AG08396 (cell line): Measurements from ENCODE around the gene ACOT2.
"Not testable (repeated sequence)": the region's sequence is repeated elsewhere in the genome, so short reads cannot be mapped to it uniquely, and the experiment has no call there.

Experiments
- DNase-seq: peaks from one replicate; pipeline ENCODE4 v3.0.0; 2012; ENCODE audit warnings: low spot score, mixed read lengths

Gene ACOT2

DNA sequence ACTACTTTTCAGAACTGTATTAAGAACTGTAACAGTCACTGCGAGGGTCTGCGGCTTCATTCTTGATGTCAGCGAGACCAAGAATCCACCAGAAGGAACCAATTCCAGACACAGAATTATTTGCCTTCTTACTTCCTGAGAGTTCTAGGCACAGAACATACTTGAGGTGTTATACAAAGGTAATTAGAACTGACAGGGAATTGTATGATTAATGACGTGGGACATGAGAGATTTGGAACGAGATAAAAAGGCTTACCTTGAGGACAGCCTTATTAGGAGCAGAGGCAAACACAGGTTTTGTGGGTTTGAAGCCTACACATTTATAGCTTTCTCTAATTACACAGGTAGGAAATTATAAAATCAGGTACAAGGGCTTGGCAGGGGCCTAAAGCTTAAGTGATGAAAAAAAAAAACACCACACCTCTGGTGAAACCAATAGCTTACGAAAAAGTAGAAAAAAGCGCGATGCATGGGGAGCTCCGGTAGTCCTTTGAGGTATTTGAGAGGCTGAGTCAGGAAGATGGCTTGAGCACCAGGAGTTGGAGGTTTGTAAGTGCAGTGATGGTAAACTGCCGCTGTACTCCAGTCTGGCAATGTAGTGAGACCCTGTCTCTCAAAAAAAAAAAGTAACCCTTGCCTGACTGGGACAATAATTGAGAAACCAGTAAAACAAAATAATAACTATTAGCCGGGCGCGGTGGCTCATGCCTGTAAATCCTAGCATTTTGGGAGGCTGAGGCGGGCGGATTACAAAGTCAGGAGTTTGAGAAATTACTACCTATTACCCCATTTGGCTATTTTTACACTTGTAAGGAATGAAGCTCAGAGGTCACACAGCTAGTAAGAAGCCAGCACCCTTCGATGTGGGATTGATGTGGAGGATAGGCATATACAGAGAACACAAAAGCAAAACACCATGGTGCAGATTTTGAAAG, 795 bp upstream of the ACOT2 start:
- DNase-seq: peak; percentile 46

DNA sequence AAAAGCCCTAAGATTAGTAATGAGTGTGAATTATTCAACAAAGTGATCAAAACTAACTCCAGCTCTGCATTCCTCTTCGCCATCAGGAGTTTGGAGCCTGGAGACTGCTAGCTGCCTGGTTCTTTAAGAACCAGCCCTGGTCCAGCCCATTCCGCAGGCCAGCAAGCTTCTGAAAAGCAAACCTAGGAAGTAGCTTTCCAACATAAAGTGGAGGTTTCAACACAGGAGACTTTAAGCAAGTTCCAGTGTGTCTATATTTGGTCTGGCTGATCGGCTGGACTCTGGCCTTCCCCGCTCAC, 178 bp upstream of the ACOT2 start:
- DNase-seq: not testable (repeated sequence)

DNA sequence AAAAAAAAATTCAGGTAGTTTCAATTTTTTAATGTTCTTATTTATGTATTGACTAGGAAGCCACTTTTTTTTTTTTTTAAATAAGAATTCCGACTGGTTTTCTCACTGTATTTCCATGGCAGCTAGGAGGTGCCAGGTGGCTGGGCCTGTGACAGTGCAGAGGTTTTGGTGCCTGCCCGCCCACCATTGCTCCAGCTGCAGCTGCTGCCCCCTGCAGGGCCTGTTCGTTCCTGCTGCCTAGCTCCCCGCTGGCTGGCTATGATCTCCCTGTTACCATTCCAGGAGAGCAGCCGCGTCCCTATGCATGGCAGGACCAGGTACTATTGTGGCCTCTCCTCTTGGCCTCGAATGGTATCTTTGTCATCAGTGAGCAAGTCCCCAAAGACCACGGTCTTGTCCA, 1.9 kb downstream of the ACOT2 start:
- DNase-seq: not testable (repeated sequence)

DNA sequence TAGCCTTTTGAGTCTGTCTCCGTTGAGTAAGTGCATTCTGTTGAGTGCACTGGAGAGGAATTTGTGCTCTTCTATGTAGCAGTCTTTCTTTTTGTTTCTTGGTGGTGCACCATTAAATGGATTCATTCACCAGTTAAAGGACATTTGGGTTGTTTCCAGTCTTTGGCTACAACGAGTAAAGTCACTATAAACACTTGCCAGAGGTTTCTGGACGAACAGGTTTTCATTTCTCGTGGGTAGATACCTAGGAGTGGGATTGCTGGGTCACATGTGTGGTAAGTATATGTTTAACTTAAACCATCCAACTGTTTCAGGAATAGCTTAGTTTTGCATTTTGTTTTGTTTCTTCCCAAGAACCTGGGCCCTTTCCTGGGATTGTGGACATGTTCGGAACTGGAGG, 4.0 kb downstream of the ACOT2 start:
- DNase-seq: not testable (repeated sequence)

DNA sequence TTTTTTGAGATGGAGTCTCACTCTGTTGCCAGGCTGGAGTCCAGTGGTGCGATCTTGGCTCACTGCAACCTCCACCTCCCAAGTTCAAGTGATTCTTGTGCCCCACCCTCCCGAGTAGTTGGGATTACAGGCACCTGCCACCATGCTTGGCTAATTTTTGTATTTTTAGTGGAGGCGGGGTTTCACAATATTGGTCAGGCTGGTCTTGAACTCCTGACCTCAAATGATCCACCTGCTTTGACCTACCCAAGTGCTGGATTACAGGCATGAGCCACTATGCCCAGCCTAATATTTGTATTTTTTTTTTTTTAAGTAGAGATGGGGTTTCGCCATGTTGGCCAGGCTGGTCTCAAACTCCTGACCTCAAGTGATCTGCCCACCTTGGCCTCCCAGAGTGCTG, 4.7 kb downstream of the ACOT2 start:
- not testable (repeated sequence) for DNase-seq

DNA sequence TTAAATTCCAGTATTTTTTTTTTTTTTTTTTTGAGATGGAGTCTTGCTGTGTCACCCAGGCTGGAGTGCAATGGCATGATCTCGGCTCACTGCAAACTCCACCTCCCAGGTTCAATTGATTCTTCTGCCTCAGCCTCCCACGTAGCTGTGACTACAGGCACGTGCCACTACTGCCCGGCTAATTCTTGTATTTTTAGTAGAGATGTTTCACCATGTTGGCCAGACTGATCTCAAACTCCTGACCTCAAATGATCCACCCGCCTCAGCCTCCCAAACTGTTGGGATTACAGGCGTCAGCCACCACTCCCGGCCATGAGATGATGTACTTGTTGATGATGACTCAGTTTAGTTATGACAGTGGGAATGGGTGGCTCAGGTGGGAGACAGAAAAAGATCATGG, 5.2 kb downstream of the ACOT2 start:
- not testable (repeated sequence) for DNase-seq

DNA sequence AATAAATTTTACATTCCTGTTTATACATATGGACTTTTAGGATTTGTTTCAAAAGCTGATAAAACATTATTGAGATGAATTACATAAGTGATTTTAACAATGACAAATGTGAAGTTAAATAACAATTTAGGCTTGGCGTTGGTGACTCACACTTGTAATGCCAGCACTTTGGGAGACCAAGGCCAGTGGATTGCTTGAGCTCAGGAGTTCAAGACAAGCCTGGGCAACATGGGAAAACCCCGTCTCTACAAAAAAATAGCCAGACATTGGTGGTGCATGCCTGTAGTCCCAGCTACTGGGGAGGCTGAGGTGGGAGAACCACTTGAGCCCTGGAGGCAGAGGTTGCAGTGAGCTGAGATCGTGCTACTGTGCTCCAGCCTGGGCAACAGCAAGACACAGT, 7.4 kb downstream of the ACOT2 start:
- DNase-seq: no peak

DNA sequence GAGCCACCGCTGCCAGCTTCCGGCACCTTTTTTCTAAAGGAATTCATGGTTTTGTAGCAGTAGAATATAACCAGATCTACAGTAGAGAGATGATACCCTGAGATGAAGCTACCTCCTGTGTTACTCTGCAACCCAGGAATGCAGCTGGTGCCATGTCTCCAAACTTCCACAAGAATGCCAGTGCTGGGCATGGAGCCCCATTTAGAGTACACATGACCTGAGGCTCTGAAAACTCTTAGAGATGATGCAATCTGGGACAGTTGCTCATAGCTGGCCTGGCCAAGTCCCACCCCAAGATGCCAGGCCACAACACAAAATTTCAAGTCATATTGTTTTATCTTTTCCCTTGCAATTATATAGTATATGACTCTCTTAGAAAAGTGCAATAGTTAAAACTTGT, 8.2 kb downstream of the ACOT2 start:
- not testable (repeated sequence) for DNase-seq

DNA sequence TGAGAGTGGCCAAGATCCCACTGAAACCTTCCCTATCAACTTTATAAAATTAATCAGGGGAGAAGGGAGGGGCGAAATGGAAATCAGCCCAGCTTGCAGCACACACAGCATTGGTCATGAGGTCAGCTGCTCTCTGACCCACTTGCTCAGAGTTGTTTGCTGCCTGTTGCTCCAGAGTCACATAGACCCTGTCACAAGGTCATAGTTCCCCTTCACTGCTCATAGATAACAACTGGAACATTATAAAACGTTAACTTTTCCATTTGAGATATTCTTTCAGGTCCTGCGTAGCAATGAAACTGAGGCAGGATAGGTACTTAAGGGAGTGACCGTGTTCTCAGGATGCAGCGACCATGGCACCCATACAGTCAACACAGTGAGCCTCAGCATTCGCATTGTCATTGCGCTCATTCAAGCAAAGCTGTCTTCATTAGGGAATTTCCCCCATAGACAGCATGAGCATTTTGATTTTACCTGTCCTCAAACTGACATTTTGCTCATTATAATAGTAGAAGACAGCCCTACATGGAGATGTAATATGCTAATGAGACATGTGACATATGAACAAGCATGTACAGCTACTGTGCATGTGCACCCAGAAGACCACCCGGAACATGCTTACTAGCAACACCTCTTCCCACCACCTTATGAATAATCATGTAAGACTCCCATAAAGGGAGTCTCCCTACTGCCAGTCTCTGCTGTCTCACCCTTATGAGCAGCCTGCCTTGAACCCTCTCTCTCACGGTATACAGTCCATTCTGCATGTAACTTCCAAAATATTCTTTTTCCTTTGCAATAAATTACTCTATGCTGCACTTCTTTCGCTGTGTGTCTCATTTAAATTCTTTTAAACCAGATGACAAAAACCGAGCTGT, 13.3 kb downstream of the ACOT2 start:
- not testable (repeated sequence) for DNase-seq

DNA sequence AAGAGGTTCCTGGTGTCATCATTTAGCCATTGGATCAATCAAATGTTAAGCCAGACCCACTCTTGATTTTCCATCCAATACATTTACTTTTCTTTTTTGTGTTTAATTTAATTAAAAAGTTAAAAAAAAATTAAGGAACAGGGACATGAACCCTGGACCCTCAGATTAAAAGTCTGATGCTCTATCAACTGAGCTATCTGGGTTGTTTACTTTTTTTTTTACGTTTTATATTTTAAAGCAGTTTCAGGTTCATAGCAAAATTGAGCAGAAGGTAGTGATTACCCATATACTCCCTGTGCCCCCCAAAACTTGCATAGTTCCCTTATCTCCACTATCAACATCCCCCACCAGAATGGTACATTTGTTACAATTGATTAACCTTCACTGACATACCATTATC, 19.7 kb downstream of the ACOT2 start:
- no peak for DNase-seq

DNA sequence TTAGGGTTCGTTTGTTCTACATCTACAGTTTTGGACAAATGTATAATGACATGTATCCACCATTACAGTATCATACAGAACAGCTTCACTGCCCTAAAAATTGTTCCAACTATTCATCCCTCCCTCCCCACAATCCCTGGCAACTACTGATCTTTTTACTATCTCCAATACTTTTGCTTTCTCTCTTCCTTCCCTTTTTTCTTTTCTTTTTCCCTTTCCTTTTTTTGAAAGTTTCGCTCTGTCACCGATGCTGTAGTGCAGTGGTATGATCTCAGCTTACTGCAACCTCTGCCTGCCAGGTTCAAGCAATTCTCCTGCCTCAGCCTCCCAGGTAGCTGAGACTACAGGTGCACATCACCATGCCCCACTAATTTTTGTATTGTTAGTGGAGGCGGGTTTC, 20.1 kb downstream of the ACOT2 start:
- no peak for DNase-seq

DNA sequence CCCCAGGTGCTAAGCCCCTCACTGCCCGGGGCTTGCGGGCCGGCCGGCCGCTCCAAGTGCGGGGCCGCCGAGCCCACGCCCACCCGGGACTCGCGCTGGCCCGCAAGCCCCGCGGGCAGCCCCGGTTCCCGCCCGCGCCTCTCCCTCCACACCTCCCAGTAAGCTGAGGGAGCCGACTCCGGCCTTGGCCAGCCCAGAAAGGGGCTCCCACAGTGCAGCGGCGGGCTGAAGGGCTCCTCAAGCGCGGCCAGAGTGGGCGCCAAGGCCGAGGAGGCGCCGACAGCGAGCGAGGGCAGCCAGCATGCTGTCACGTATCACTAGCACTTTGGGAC, 21.6 kb downstream of the ACOT2 start:
- DNase-seq: not testable (repeated sequence)

DNA sequence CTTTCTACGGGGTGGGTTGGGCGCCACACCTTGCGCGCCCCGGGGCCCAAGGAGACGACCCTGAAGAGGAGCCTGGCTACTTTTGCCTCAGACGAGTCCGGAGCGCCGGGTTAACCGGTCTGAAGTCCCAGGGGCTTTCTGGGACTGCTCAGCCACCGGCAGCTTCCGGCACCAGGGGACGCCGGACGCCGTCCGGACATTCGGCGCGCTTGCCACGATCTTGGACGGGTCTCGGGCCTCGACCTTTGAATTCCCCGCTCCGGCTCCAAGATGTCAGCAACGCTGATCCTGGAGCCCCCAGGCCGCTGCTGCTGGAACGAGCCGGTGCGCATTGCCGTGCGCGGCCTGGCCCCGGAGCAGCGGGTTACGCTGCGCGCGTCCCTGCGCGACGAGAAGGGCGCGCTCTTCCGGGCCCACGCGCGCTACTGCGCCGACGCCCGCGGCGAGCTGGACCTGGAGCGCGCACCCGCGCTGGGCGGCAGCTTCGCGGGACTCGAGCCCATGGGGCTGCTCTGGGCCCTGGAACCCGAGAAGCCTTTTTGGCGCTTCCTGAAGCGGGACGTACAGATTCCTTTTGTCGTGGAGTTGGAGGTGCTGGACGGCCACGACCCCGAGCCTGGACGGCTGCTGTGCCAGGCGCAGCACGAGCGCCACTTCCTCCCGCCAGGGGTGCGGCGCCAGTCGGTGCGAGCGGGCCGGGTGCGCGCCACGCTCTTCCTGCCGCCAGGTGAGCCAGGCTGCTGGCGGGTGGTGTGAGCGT, 22.9 kb downstream of the ACOT2 start, which contains the start of gene ACOT4:
ACOT4 (plus strand) TSS at position 184 of the 760 bp plus-strand sequence; CDS start at position 271, 87 bp downstream.
- DNase-seq: peak; percentile 36

DNA sequence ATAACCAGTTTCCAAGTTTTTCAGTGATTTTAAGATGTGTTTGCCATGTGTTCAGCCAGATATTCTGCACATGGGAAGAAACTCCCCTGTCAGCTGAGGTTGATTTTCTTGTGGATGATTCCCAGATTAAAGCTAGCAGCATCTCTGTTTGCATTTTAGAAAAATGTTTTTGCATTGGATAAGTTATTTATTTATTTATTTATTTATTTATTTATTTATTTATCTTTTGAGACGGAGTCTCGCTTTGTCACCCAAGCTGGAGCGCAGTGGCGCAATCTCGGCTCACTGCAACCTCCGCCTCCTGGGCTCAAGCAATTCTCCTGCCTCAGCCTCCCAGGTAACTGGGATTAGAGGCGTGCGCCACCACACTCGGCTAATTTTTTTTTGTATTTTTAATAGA, 25.5 kb downstream of the ACOT2 start:
- no peak for DNase-seq

DNA sequence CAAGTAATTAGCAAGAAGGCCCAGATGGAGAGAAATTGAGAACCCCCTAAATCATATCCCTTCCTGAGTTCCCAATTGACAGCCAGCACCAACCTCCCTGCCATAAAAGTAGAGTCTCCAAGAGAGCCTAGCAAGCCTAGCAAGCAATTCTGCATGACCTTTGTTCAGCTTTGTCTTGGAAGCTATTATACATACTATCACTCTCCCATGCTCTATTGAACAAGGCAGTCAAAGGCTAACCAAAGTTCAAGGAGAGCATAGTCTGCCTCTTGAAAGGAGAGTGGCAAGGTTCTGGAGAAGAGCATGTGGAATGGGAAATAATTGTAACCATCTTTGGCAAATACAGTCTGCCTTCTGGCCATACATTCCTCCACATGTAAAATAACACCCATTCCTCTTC, 30.5 kb downstream of the ACOT2 start:
- no peak for DNase-seq

DNA sequence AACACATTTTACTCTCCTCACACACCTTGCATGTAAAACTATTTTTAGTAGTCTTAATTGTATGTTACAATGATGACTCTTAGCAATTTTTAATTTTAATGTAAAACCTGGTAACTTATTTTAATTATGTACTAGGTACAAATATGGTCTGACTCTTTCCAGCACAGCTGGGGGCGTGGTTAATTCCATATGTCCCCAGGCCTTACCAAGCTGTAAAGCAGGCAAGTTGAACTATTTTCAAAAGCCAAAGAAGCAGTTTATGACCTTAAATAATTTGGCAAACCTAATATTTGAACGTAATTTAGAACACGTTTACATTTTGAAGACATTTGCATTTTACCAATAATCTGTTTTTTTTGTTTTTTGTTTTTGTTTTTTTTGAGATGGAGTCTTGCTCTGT, 34.0 kb downstream of the ACOT2 start:
- no peak for DNase-seq

DNA sequence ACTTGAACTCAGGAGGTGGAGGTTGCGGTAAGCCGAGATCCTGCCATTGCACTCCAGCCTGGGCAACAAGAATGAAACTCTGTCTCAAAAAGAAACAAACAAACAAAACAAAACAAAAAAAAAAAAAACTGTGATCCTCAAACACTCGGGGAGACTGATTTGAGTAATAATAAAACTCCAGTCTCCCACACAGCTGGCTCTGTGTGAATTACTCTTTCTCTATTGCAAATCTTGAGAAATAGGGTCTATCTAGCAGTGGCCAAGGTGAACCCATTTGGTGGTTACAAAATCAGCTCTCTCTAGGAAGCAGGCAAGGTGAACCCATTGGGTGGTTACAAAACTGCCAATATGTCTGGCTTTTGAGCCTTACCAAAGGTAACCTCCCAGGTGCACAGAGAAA, 37.3 kb downstream of the ACOT2 start:
- no peak for DNase-seq

DNA sequence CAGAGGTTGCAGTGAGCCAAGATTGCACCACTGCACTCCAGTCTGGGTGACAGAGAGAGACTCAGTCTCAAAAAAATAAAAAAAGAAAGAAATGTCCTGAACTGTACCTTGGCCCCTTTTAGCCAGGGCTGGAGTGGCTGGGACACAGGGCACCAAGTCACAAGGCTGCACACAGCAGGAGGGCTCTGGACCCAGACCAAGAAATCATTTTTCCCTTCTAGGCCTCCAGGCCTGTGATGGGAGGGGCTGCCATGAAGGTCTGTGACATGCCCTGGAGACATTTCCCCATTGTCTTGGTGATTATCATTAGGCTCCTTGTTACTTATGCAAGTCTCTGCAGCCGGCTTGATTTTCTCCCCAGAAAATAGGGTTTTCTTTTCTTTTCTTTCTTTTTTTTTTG, 38.2 kb downstream of the ACOT2 start:
- DNase-seq: no peak

DNA sequence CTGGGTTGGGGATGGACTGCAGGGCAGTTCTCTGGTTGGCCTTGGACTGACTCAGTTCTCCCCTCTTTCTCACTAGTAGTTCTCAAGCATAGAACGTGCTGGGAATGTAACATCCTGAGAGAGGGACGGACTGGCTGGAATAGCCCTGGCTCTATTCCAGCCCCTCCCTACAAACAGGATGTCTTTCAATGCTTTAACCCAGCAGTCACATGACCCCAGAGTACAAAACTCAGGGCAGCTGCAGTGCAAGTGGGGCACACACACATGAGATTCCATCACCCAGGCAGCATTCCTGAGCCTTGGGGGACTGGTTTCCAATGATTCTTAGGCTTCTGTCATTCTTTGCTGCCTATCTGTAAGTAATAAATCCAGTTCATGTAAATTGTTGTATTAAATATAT, 41.7 kb downstream of the ACOT2 start:
- no peak for DNase-seq

DNA sequence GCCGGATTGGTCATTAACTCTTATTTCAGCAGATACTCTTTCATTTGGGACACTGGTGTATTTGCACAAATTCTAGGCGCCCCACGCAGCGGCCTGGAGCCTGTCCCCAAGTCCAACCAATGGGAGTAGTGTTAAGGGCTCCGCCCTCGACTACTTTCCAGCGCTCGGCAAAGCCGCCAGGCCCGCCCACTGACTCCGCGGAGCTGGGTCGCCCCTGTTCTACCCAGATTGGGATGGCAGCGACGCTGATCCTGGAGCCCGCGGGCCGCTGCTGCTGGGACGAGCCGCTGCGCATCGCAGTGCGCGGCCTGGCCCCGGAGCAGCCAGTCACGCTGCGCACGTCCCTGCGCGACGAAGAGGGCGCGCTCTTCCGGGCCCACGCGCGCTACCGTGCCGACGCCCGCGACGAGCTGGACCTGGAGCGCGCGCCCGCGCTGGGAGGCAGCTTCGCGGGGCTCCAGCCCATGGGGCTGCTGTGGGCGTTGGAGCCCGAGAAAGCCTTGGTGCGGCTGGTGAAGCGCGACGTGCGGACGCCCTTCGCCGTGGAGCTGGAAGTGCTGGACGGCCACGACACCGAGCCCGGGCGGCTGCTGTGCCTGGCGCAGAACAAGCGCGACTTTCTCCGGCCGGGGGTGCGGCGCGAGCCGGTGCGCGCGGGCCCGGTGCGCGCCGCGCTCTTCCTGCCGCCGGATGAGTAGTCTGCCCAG, 43.5 kb downstream of the ACOT2 start, which contains the start of gene ACOT6:
ACOT6 (plus strand) TSS at position 179 of the 707 bp plus-strand sequence; CDS start at position 234, 55 bp downstream.
- peak; percentile 85 for DNase-seq

DNA sequence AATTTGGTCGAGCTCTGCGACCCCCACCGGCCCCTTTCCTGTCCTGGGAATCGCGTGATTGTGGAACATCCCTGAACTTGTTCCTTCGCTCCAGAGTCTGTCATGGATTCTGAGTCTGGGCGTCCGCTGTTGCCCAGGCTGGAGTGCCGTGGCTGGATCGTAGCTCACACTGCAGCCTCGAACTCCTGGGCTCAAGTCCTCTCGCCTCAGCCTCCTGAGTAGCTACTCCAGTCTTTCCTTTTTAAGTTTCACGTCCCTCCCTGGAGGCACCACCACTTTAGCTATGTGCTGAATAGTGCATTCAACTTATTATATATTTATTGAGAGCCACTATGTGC, 44.0 kb downstream of the ACOT2 start:
- no peak for DNase-seq
